HG03565 (cell line): ENCODE measurements around the gene HDAC4.

ENCODE experiments used
- ATAC-seq: cut with Tn5 transposase; IDR thresholded peaks from one replicate; pipeline ENCODE4 v1.9.1; 2021; ENCODE audit warnings: mild to moderate bottlenecking, moderate library complexity; ENCODE audit not compliant: unreplicated experiment

HDAC4 gene

GRCh38 chr2:239370876-239371725 is 29.7 kb downstream of the HDAC4 start:
- no peak for ATAC-seq

GRCh38 chr2:239370403-239370802 is 30.4 kb downstream of the HDAC4 start:
- ATAC-seq: no peak

DNA sequence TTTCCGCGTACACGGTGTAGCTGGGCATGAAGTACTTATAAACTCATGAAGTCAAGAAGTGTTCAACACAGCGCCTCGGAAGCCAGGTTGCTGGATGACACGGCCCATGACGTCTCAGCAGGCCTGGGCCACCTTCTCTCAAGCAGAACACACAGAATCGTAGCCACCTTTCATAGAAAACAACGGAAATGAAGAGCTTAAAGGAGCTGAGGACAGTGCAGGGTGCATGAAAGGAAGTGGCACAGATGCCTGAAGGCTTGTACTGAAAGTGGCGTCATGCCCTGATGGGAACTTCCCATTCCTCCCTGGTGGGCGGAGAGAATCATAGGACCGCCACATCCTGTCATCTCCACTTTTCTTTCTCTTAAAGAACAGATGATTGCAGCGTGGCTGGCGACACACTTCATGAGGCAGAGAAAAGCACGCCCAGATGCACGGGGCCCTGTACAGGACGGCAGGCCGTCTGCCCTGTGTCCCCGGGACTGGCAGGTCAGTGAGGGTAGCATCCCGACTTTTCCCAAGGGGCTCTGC is 31.1 kb downstream of the HDAC4 start:
- peak; percentile 69 for ATAC-seq

DNA sequence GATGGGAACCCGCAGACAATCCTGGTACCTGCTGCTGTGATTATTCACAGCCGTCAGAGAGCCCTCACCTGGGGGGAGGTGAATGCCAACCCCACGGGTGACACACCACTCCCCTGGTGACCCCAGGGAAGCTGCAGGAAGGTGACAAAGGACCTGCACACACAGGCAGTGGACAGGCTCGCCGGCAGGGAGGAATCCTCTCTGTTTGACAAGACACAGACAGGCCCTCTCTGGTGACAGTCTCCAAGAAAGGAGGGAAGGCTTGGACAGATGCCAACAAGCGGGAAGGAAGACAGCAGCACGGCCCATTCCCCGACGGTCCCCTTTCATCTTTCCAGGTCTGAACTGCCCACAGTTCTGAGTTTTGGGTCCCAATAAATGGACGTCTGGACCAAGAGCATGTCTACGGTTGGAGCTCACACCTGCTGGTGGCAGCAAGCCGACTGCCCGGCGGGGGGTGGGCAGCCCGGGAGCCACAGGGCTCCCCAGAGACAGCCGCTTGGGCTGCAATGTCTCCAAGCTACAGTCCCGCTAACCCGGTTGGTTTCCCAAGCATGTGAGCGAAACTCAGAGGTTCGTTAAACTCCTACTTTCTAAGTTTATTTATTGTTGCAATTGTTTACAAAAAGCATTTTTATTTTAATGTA is 31.8 kb downstream of the HDAC4 start:
- peak; percentile 9 for ATAC-seq

DNA sequence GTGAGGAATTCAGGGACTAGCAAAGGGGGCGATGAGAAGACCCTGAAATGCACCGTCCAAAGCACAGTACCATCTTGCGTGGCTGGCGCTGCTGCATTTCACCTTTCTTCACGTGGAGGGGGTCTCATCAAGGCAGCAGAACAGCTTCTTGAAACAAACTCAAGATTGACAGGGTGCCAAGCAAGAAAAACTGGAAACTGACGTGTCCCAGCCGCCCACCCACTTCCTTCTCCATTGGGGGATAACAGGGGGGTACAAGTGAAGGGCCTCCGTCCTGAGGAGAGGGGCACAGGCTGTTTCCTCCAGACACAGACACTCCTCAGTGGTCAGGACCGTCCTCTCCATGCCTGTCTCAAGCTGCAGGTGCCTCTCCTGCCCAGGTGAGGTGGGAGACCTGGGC is 32.5 kb downstream of the HDAC4 start:
- no peak for ATAC-seq

DNA sequence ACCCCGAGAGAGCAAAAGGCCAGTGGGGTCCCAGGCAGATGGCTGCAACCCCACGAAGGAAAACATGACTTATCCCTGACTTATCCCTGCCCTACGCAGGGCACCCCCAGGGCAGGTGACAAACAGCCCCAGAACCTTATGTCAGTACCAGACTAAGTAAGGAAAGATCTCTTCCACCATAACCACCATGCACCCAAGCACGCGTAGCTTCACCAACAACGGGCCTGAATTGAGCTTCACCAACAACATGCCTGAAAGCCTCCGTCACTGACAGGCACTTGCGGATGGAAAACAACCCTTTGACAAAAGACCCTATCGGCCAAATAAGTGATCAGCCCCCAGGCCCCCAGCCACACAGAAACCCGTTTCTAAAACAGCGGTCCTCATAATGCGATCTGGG is 34.1 kb downstream of the HDAC4 start:
- no peak for ATAC-seq

- ATAC-seq: no peak
These were observed 34.9 kb downstream of the HDAC4 start for GRCh38 chr2:239365782-239366435.

- no peak for ATAC-seq
These were observed 35.6 kb downstream of the HDAC4 start for GRCh38 chr2:239365071-239365781.

- ATAC-seq: no peak
These were observed 36.7 kb downstream of the HDAC4 start for GRCh38 chr2:239363946-239364637.

DNA sequence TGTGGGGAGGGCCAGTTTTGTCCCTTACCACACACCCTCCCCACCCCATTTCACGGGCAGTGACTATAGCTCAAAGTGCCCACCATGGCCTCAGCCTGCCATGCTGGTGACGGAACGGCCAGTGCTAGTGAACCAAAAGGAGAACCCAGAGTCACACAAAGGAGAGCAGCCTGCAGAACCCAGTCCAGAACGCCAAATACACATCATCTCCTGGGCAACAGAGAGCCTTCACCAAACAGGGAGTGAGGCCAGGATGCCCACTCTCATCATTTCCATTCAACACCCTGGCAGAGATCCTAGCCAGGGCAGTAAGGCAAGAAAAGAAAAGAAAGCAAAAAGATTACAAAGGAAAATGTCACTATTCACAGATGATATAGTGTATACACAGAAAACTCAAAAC is 38.3 kb downstream of the HDAC4 start:
- ATAC-seq: no peak

DNA sequence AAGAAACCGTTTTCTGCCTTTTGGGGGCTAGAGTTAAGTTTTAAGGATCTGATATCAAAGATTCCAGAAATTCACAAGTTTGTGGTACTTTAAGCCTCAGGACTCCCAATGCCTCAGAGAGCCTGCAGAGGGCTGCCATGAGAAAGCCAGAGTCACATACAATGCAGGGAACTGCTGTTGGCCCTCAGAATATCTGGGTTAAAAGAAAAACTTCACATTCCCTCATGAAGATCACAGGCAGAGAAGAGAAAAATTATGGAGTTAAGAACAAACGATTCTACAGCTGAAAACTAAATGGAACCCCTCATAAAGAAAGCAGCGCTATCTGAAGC is 39.5 kb downstream of the HDAC4 start:
- no peak for ATAC-seq

GRCh38 chr2:239360421-239361310 is 40.2 kb downstream of the HDAC4 start:
- ATAC-seq: no peak

DNA sequence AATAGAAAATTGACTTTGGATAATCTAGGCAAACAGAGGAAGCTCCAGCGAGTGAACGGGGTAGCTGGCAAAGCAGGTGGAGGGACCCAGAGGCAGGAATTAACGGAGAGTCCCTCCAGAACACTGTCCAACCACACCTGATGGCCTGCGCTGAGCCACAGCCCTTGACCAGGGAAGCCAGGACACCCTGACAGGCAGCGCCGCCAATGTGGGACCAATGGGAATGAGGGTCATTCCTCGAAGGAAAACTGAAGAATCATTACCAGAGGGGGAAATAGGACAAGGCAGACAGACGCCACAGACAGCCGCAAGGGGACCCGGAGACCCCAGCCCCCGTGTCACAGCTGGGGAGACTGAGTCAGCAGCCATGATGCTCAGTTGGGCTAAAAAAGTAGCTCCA is 40.8 kb downstream of the HDAC4 start:
- no peak for ATAC-seq

DNA sequence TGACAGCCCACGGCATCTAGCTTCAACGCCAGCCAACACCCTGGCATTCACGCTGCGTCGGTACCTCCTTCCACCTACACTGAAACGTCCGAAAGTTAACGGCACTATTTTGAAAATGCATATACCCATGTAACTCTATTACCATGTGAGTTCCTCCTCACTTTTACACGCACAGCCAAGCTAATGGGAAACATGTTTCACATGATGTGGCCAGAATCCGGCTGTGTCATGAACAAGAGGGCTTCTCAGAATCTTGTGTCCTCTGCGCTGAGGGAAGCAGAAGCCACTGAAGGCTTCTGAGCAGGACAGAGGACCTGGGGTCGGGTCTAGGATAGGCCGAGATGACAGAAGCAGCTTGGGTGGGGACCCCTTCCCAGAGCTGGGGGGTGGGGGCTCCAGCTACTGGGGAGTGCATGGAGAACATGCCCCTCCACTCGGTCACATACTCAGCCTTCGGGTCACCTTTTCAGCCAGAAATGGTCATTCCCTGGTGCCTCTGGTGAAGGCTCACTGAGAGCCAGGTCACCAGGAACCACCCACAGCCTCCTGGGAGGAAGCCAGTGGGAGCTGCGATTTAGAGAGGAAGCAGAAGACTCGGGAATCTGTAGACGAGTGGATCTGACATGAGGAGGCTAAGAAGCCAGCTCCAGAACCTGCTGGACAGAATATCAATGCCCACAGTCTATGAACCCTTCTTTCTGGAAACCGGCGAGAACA is 41.5 kb downstream of the HDAC4 start:
- no peak for ATAC-seq

GRCh38 chr2:239358062-239358754 is 42.6 kb downstream of the HDAC4 start:
- ATAC-seq: no peak

- no peak for ATAC-seq
These were observed 45.1 kb downstream of the HDAC4 start for GRCh38 chr2:239355724-239356123.

- ATAC-seq: no peak
These were observed 45.7 kb downstream of the HDAC4 start for GRCh38 chr2:239355139-239355538.

- ATAC-seq: no peak
These were observed 46.1 kb downstream of the HDAC4 start for GRCh38 chr2:239354791-239355136.
